Neural progenitor cell (in vitro differentiated cells): Measurements from ENCODE around the gene STX11.

Experiments used
- EZH2 ChIP-seq: fragments of 200-600 bp; sonication (generic); IDR thresholded peaks from 2 replicates; pipeline ENCODE4 v1.6.1; 2017; ENCODE audit warnings: antibody characterized with exemption, mild to moderate bottlenecking, moderate library complexity
- TF ChIP-seq, protein P1 (sequence below): fragments of 200-600 bp; sonication (generic); IDR thresholded peaks from 2 replicates; pipeline ENCODE4 v1.5.1; 2017; ENCODE audit warnings: antibody characterized with exemption, mild to moderate bottlenecking

GRCh38 chr6:144113366-144113765, 37.0 kb upstream of the STX11 start:
- TF ChIP-seq EZH2, result no peak
- TF ChIP-seq, protein P1, sequence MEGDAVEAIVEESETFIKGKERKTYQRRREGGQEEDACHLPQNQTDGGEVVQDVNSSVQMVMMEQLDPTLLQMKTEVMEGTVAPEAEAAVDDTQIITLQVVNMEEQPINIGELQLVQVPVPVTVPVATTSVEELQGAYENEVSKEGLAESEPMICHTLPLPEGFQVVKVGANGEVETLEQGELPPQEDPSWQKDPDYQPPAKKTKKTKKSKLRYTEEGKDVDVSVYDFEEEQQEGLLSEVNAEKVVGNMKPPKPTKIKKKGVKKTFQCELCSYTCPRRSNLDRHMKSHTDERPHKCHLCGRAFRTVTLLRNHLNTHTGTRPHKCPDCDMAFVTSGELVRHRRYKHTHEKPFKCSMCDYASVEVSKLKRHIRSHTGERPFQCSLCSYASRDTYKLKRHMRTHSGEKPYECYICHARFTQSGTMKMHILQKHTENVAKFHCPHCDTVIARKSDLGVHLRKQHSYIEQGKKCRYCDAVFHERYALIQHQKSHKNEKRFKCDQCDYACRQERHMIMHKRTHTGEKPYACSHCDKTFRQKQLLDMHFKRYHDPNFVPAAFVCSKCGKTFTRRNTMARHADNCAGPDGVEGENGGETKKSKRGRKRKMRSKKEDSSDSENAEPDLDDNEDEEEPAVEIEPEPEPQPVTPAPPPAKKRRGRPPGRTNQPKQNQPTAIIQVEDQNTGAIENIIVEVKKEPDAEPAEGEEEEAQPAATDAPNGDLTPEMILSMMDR, result no peak
